Spleen (tissue), 11 donors: ENCODE measurements around the gene OSBPL1A. TPM values are rescaled to one million over a fixed set of nuclear protein-coding genes. Genes with fewer than 3 reads are reported as not detected.

ENCODE experiments used
- DNase-seq: peaks from one replicate; pipeline ENCODE4 v3.0.0-alpha.2; 2020
- H3K27ac ChIP-seq, 8 donors: fragments of 200-600 bp; sonication (generic) in 7 of 8; 1 replicate in 4 of 8; 2 replicates in 4 of 8; pipeline versions ENCODE4 v1.5.0 to v1.8.0; 2016 to 2021; ENCODE audit warnings: inconsistent platforms in 4 of 8, mild to moderate bottlenecking in 4 of 8, moderate library complexity in 1 of 8
- H3K27me3 ChIP-seq, 7 donors: fragments of 200-600 bp; sonication (generic) in 6 of 7; replicated peaks in 1 of 7; 1 replicate in 4 of 7; 2 replicates in 3 of 7; pipeline versions ENCODE4 v1.5.0 to v1.8.0; 2016 to 2021; ENCODE audit warnings: inconsistent platforms in 3 of 7, mild to moderate bottlenecking in 1 of 7
- H3K36me3 ChIP-seq, 6 donors: fragments of 200-600 bp; sonication (generic) in 5 of 6; 1 replicate in 4 of 6; 2 replicates in 2 of 6; pipeline versions ENCODE4 v1.5.0 to v1.8.0; 2016 to 2021; ENCODE audit warnings: inconsistent platforms in 2 of 6
- H3K4me1 ChIP-seq, 6 donors: fragments of 200-600 bp; sonication (generic) in 5 of 6; 1 replicate in 3 of 6; 2 replicates in 3 of 6; pipeline versions ENCODE4 v1.5.0 to v1.8.0; 2016 to 2021; ENCODE audit warnings: inconsistent platforms in 3 of 6
- H3K4me3 ChIP-seq, 8 donors: fragments of 200-600 bp; sonication (generic) in 7 of 8; 1 replicate in 4 of 8; 2 replicates in 4 of 8; pipeline versions ENCODE4 v1.5.0 to v1.8.0; 2016 to 2021; ENCODE audit warnings: inconsistent platforms in 4 of 8, mild to moderate bottlenecking in 4 of 8, moderate library complexity in 2 of 8
- H3K9me3 ChIP-seq, 8 donors: fragments of 200-600 bp; sonication (generic) in 7 of 8; 1 replicate in 4 of 8; 2 replicates in 4 of 8; pipeline versions ENCODE4 v1.5.0 to v1.8.0; 2016 to 2021; ENCODE audit warnings: inconsistent platforms in 4 of 8
- CTCF ChIP-seq, 11 experiments: fragments of 200-600 bp in 7 of 11; fragments of 450-650 bp in 4 of 11; sonication (generic) in 4 of 11; IDR thresholded peaks in 8 of 11; conservative IDR thresholded peaks in 3 of 11; 1 replicate in 7 of 11; 2 replicates in 4 of 11; pipeline versions ENCODE4 v1.4.0 to v1.8.0; 2016 to 2021; ENCODE audit warnings: antibody characterized with exemption in 11 of 11, inconsistent platforms in 4 of 11, mild to moderate bottlenecking in 1 of 11
- POLR2A ChIP-seq, 3 donors: fragments of 450-650 bp; IDR thresholded peaks; one replicate each; pipeline ENCODE4 v1.5.1; 2017; ENCODE audit warnings: antibody characterized with exemption in 3 of 3, mild to moderate bottlenecking in 1 of 3
- POLR2AphosphoS5 ChIP-seq, 3 donors: sonication (generic); formaldehyde crosslinking; IDR thresholded peaks; one replicate each; pipeline ENCODE4 v1.5.1; 2017; ENCODE audit warnings: antibody characterized with exemption in 3 of 3
- WGBS, 5 donors: extraction: QIAGEN DNeasy Blood & Tissue Kit in 3 of 5; methylation state at CpG; one replicate each; pipeline versions ENCODE4 v1.1.5 to v1.1.7; 2013 to 2018; 5-methylcytosine and 5-hydroxymethylcytosine counted together
- intact Hi-C: fragments of 100-400 bp; cut with DNase I; formaldehyde crosslinking; loops from one replicate; pipeline ENCODE4 v1.15.0; 2023; ENCODE audit warnings: low total_unique reads
- microRNA-seq, 3 donors: library from miRNA; unstranded; fragments of <30 nt; microRNA quantifications; one replicate each; pipeline versions ENCODE4 to v1.1.0, GENCODE V29; 2019 to 2020
- polyA plus RNA-seq, 3 donors: library from polyadenylated mRNA; stranded (reverse); fragments of 200-250 nt; gene quantifications; one replicate each; pipeline ENCODE4 v1.2.1, GENCODE V29; 2013
- small RNA-seq, 4 donors: library from RNA; depleted of rRNA; stranded (forward); fragments of <200 nt; gene quantifications; one replicate each; pipeline ENCODE3, GENCODE V24; 2016
- total RNA-seq, 7 donors: library from RNA; depleted of rRNA in 3 of 7; stranded (reverse); fragments of >200 nt in 3 of 7; fragmentation: NEBNext Ultra II Directional in 4 of 7; extraction: Animal tissue kit (Norgen Biotek cat#: 25700) in 4 of 7; gene quantifications; one replicate each; pipeline versions ENCODE4 v1.1.0 to v1.2.1, GENCODE V29; 2016 to 2021
- donor health status: healthy with polysubstance abuse.
- donor health status: DM: no; HTN: no; CAD: no; lungs with moderate emphysema.
- donor health status: DM: no; HTN: no; CAD: no.
- donor health status: Bipolar disorder and iron deficiency.
- donor health status: healthy.
- donor health status: DM: no; HTN: no; CAD: no.
- donor health status: DM: yes; HTN: yes; CAD: no.

The OSBPL1A gene
- total and polyA plus RNA-seq, 10 donors: 3.8 to 29.6 (median 22.1) TPM

GRCh38 chr18:24112874-24113615, 284.6 kb downstream of the OSBPL1A start:
- Histone ChIP-seq H3K27me3 (no peaks in the 10 kb centered on the region), H3K4me1 (peaks cover 0 to 17% (median 9%) of the 10 kb centered on the region in 6 donors), H3K9me3 (no peaks in the 10 kb centered on the region), H3K27ac (no peak overlapping the region), H3K4me3 (no peak overlapping the region), H3K36me3 (peaks cover 0 to 48% (median 0%) of the 10 kb centered on the region in 6 donors)
- no peak for DNase-seq
- intact Hi-C loops: loop anchor here (10.0 kb wide), 1 partner anchor 98 kb away; the partner anchor contains the start of gene TTC39C
- TF ChIP-seq POLR2A (IDR thresholded peaks at IDR 0.05): no peak
- no peak for TF ChIP-seq POLR2AphosphoS5 (IDR thresholded peaks at IDR 0.05)
- no peak for TF ChIP-seq CTCF (IDR thresholded peaks at IDR 0.05 in 8 of 11, conservative IDR thresholded peaks at IDR 0.05 in 3 of 11)
- WGBS, 5 donors: 86 to 92% (median 89%) methylated on average over 13 to 15 of the region's 15 CpGs

GRCh38 chr18:24112464-24112863, 285.2 kb downstream of the OSBPL1A start:
- H3K27ac ChIP-seq: no peak overlapping the region

More at GRCh38 chr18:24112464-24112863, 285.2 kb downstream of the OSBPL1A start:
- H3K9me3 ChIP-seq: no peaks in the 10 kb centered on the region
- H3K36me3 ChIP-seq: peaks cover 0 to 43% (median 0%) of the 10 kb centered on the region in 6 donors
- H3K27me3 ChIP-seq: no peaks in the 10 kb centered on the region
- no peak for DNase-seq
- TF ChIP-seq POLR2AphosphoS5 (IDR thresholded peaks at IDR 0.05) (no peak), POLR2A (IDR thresholded peaks at IDR 0.05) (no peak), CTCF (IDR thresholded peaks at IDR 0.05 in 8 of 11, conservative IDR thresholded peaks at IDR 0.05 in 3 of 11) (no peak)
- WGBS, 5 donors: 81 to 93% (median 90%) methylated on average over 4 of the region's 4 CpGs
- H3K4me1 ChIP-seq: peaks cover 0 to 17% (median 9%) of the 10 kb centered on the region in 6 donors
- intact Hi-C loops: loop anchor here (10.0 kb wide), 1 partner anchor 98 kb away; the partner anchor contains the start of gene TTC39C
- H3K4me3 ChIP-seq: no peak overlapping the region

Small RNA genes lying within 50 kb of the gene (microRNA-seq; reads per million reads assigned to microRNA genes)
- gene MIR320C2: 2.2 to 4.2 (median 2.3) reads per million in 3 donors

Small RNA genes lying within 50 kb of the gene (small RNA-seq; reads per million reads assigned to genes)
- gene MIR320C2 (0 to 0.14 (median 0) reads per million in 4 donors), gene RF00017 (0 reads per million in 4 donors), gene RF00019 (0 reads per million in 4 donors), gene RNA5SP452 (0.69 to 2.1 (median 1.7) reads per million in 4 donors), gene RNU5A-6P (0 to 0.15 (median 0.07) reads per million in 4 donors), gene RNU6-435P (0 reads per million in 4 donors)

Other genes starting within 250 kb of the OSBPL1A start
- gene IMPACT, start 28.8 kb upstream of the OSBPL1A start, total RNA-seq: 10 to 100 TPM; 14.6 to 36.7 (median 23.7) TPM
- 10 to 100 TPM; 10.6 to 16.7 (median 13.4) TPM for gene IMPACT, start 28.8 kb upstream of the OSBPL1A start, polyA plus RNA-seq
- gene HRH4, start 62.8 kb upstream of the OSBPL1A start, total RNA-seq: 1 to 10 TPM in 3 of 7 donors, under 1 TPM in 3, not detected in 1; 0.46 to 1.8 (median 0.93) TPM
- gene HRH4, start 62.8 kb upstream of the OSBPL1A start, polyA plus RNA-seq: under 1 TPM in 2 of 3 donors, not detected in 1; 0.02 to 0.03 TPM